Spleen (tissue), 7 donors: ENCODE results near the gene WDR4.

ENCODE experiments used
- POLR2A ChIP-seq, 3 donors: fragments of 450-650 bp; IDR thresholded peaks; one replicate each; pipeline ENCODE4 v1.5.1; 2017; ENCODE audit warnings: antibody characterized with exemption in 3 of 3, mild to moderate bottlenecking in 1 of 3
- TF ChIP-seq, protein P1 (sequence below), 11 experiments: fragments of 200-600 bp in 7 of 11; fragments of 450-650 bp in 4 of 11; sonication (generic) in 4 of 11; IDR thresholded peaks in 8 of 11; conservative IDR thresholded peaks in 3 of 11; 1 replicate in 7 of 11; 2 replicates in 4 of 11; pipeline versions ENCODE4 v1.4.0 to v1.8.0; 2016 to 2021; ENCODE audit warnings: antibody characterized with exemption in 11 of 11, inconsistent platforms in 4 of 11, mild to moderate bottlenecking in 1 of 11
- donor health status: DM: no; HTN: no; CAD: no; lungs with moderate emphysema.
- donor health status: DM: no; HTN: no; CAD: no.
- donor health status: DM: no; HTN: no; CAD: no.

DNA sequence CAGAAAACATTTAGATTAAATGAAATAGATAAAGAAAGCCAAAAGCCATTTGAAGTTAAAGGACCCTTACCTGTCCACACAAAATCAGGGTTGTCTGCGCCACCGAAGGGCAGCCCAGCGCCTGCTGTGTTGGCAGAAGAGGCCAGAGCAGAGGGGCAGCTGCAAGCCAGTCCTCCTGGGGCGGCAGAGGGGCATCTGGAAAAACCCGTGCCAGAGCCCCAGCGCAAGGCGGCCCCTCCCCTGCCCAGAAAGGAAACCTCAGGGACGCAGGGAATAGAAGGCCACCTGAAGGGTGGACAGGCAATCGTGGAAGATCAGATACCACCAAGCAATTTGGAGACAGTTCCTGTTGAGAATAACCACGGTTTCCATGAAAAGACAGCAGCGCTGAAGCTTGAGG is 24.5 kb upstream of the WDR4 start:
- no peak for TF ChIP-seq POLR2A (IDR thresholded peaks at IDR 0.05)
- TF ChIP-seq, protein P1, sequence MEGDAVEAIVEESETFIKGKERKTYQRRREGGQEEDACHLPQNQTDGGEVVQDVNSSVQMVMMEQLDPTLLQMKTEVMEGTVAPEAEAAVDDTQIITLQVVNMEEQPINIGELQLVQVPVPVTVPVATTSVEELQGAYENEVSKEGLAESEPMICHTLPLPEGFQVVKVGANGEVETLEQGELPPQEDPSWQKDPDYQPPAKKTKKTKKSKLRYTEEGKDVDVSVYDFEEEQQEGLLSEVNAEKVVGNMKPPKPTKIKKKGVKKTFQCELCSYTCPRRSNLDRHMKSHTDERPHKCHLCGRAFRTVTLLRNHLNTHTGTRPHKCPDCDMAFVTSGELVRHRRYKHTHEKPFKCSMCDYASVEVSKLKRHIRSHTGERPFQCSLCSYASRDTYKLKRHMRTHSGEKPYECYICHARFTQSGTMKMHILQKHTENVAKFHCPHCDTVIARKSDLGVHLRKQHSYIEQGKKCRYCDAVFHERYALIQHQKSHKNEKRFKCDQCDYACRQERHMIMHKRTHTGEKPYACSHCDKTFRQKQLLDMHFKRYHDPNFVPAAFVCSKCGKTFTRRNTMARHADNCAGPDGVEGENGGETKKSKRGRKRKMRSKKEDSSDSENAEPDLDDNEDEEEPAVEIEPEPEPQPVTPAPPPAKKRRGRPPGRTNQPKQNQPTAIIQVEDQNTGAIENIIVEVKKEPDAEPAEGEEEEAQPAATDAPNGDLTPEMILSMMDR (IDR thresholded peaks at IDR 0.05 in 8 of 11, conservative IDR thresholded peaks at IDR 0.05 in 3 of 11): no peak
